Gastroesophageal sphincter (tissue), 4 donors: Measurements from ENCODE around the gene MED16. TPM values are rescaled to one million over a fixed set of nuclear protein-coding genes. Genes with fewer than 3 reads are reported as not detected.

Source experiments
- ATAC-seq: fragments of 150-250 bp; one replicate; pipeline ENCODE4 v1.9.1; 2016; ENCODE audit warnings: mild to moderate bottlenecking, moderate library complexity
- H3K27ac ChIP-seq, 4 donors: fragments of 200-600 bp; sonication (generic) in 3 of 4; 1 replicate in 3 of 4; 2 replicates in 1 of 4; pipeline ENCODE4 v1.5.1; 2016 to 2019
- H3K27me3 ChIP-seq: fragments of 200-600 bp; sonication (generic); one replicate; pipeline ENCODE4 v1.5.1; 2019
- H3K36me3 ChIP-seq, 2 donors: fragments of 200-600 bp; sonication (generic); one replicate each; pipeline ENCODE4 v1.5.1; 2019; ENCODE audit warnings: control low read depth in 1 of 2
- H3K4me1 ChIP-seq, 3 donors: fragments of 200-600 bp; sonication (generic); 1 replicate in 2 of 3; 2 replicates in 1 of 3; pipeline ENCODE4 v1.5.1; 2016 to 2019; ENCODE audit warnings: control low read depth in 2 of 3
- H3K4me3 ChIP-seq, 2 donors: fragments of 200-600 bp; sonication (generic); one replicate each; pipeline ENCODE4 v1.5.1; 2019; ENCODE audit warnings: mild to moderate bottlenecking in 1 of 2, moderate library complexity in 1 of 2
- H3K9me3 ChIP-seq, 3 donors: fragments of 200-600 bp; sonication (generic); one replicate each; pipeline ENCODE4 v1.5.1; 2017 to 2019; ENCODE audit warnings: control low read depth in 2 of 3
- EP300 ChIP-seq: sonication (generic); formaldehyde crosslinking; IDR thresholded peaks from one replicate; pipeline ENCODE4 v1.6.1; 2017; ENCODE audit warnings: antibody characterized with exemption, mild to moderate bottlenecking
- POLR2A ChIP-seq, 2 donors: fragments of 450-650 bp; IDR thresholded peaks; one replicate each; pipeline ENCODE4 v1.6.1; 2017; ENCODE audit warnings: antibody characterized with exemption in 2 of 2, mild to moderate bottlenecking in 2 of 2, moderate library complexity in 1 of 2
- POLR2AphosphoS5 ChIP-seq: sonication (generic); formaldehyde crosslinking; IDR thresholded peaks from one replicate; pipeline ENCODE4 v1.6.1; 2017; ENCODE audit warnings: antibody characterized with exemption
- WGBS, 2 donors: methylation state at CpG; one replicate each; pipeline ENCODE4 v1.1.5; 2018; ENCODE audit warnings: low coverage in 1 of 2; 5-methylcytosine and 5-hydroxymethylcytosine counted together
- total RNA-seq, 4 donors: library from RNA; depleted of rRNA; stranded (reverse); fragments of >200 nt; gene quantifications; one replicate each; pipeline ENCODE4 v1.1.0, GENCODE V29; 2016
- TF ChIP-seq, protein P1 (sequence below), 4 experiments: fragments of 200-600 bp in 2 of 4; fragments of 450-650 bp in 2 of 4; sonication (generic) in 1 of 4; IDR thresholded peaks; one replicate each; pipeline ENCODE4 v1.5.1; 2017 to 2019; ENCODE audit warnings: antibody characterized with exemption in 4 of 4, mild to moderate bottlenecking in 2 of 4, moderate library complexity in 2 of 4

Gene MED16
- total RNA-seq, 4 donors from 2014 or later = 20.2 to 40.3 (median 28.1) TPM

DNA sequence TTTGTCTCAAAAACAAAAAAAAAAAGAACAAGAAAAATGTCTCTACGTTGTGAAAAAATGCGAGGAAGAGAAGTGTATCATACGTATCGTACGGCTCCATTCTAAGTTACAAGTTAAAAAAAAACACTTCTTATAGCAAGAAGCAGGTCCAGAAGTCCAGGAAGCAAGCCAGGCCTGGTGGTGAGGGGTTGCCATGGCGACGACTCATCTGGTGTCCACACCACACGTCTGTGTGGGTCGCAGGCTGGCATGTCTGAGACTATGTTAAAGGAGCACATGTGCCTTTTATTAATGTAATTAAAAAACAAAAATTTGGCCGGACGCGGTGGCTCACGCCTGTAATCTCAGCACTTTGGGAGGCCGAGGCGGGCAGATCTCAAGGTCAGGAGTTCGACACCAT lies 5.9 kb downstream of the MED16 start:
- Histone ChIP-seq H3K4me1 (peaks cover 0 to 16% (median 3%) of the 10 kb centered on the region in 3 donors), H3K4me3 (no peak overlapping the region), H3K36me3 (peaks cover 0 to 90% of the 10 kb centered on the region in 2 donors), H3K27me3 (no peaks in the 10 kb centered on the region), H3K27ac (no peak overlapping the region), H3K9me3 (no peaks in the 10 kb centered on the region)
- no peak for ATAC-seq
- WGBS, 2 donors = 64 to 65% methylated on average over 11 of the region's 16 CpGs
- TF ChIP-seq POLR2AphosphoS5 (no peak), EP300 (no peak), POLR2A (IDR thresholded peaks at IDR 0.05) (no peak)
- TF ChIP-seq, protein P1, sequence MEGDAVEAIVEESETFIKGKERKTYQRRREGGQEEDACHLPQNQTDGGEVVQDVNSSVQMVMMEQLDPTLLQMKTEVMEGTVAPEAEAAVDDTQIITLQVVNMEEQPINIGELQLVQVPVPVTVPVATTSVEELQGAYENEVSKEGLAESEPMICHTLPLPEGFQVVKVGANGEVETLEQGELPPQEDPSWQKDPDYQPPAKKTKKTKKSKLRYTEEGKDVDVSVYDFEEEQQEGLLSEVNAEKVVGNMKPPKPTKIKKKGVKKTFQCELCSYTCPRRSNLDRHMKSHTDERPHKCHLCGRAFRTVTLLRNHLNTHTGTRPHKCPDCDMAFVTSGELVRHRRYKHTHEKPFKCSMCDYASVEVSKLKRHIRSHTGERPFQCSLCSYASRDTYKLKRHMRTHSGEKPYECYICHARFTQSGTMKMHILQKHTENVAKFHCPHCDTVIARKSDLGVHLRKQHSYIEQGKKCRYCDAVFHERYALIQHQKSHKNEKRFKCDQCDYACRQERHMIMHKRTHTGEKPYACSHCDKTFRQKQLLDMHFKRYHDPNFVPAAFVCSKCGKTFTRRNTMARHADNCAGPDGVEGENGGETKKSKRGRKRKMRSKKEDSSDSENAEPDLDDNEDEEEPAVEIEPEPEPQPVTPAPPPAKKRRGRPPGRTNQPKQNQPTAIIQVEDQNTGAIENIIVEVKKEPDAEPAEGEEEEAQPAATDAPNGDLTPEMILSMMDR (IDR thresholded peaks at IDR 0.05) = no peak

DNA sequence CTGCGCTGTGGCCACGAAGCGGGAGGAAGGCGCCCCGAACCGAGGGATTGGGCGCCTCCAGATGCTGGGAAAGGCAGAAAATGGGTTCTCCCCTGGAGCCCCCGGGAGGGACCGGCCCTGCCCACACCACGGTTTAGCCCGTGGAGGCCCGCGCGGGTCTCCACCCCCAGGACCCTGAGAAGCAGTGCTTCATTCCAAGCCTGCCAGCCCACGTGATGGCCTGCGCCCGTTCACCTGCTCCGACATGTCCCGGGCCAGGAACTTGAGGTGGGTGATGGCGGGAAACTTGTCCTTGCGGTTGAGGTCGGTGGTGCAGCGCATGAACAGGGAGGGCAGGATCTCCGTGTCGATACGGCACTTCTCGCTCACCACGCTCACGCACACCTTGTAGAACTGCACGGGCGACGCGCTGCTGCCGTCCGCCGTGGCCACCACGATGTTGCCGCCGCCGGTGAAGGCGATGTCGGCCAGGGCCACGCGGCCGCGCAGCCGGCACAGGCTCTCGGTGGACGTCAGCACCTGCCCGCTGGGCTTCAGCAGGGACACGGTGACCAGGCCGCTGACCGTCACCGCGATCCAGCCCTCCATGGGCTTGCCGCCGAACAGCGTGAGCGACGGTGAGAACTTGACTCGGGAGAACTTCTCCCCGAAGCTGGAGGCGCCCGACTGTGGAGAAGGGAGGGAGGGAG lies 7.3 kb downstream of the MED16 start:
- 80 to 96% methylated on average over 1 to 11 of the region's 64 CpGs for WGBS, 2 donors
- Histone ChIP-seq H3K27me3 (no peaks in the 10 kb centered on the region), H3K36me3 (peaks cover 0 to 100% of the 10 kb centered on the region in 2 donors), H3K4me3 (no peak overlapping the region), H3K27ac (no peak overlapping the region), H3K9me3 (no peaks in the 10 kb centered on the region), H3K4me1 (peaks cover 0 to 2% (median 0%) of the 10 kb centered on the region in 3 donors)
- TF ChIP-seq EP300 (no peak), POLR2A (IDR thresholded peaks at IDR 0.05) (no peak), POLR2AphosphoS5 (no peak)
- TF ChIP-seq, protein P1 (IDR thresholded peaks at IDR 0.05) = no peak
- no peak for ATAC-seq

DNA sequence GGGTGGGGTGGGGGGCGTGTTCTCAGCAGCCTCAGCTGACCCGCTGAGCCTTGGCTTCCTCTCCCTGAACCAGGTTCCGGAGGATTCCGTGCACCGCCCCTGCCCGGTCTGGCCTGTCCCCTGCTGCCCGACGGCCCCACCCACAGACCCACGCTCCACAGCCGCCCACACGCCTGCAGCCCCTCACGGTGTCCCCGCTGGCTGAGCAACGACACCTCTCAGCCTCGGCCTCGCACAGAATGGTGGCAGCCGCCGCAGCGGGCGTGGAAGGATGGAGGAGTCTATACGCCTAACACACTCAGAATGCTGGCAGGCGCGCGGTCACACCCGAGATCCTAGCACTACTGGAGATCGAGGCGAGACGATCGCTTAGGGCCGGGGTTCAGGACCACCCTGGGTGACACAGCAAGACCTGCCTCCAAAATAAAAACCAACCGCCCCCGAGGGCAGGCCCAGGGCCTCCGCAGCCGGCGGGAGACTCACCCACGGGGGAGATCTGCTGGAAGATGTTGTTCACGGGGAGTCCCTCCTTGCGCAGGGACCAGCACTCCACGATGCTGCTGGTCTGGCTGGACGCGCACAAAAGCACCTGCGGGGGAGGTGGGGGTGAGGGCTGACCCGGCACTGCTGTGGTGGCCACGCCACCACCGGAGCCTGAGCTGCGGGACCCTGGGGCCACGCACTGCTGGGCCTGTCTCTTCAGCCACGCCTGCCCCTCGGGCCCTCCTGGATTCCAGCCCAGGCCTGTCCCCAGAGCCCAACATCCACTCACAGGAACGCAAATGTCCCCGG lies 8.4 kb downstream of the MED16 start:
- Histone ChIP-seq H3K4me3 (no peak overlapping the region), H3K36me3 (peaks cover 0 to 100% of the 10 kb centered on the region in 2 donors), H3K9me3 (no peaks in the 10 kb centered on the region), H3K27me3 (no peaks in the 10 kb centered on the region), H3K27ac (no peak overlapping the region), H3K4me1 (no peaks in the 10 kb centered on the region)
- TF ChIP-seq EP300 = no peak
- no peak for TF ChIP-seq POLR2AphosphoS5
- TF ChIP-seq POLR2A (IDR thresholded peaks at IDR 0.05) = no peak
- TF ChIP-seq, protein P1 (IDR thresholded peaks at IDR 0.05) = no peak
- no peak for ATAC-seq
- WGBS, 2 donors = 84 to 93% methylated on average over 3 to 5 of the region's 51 CpGs

DNA sequence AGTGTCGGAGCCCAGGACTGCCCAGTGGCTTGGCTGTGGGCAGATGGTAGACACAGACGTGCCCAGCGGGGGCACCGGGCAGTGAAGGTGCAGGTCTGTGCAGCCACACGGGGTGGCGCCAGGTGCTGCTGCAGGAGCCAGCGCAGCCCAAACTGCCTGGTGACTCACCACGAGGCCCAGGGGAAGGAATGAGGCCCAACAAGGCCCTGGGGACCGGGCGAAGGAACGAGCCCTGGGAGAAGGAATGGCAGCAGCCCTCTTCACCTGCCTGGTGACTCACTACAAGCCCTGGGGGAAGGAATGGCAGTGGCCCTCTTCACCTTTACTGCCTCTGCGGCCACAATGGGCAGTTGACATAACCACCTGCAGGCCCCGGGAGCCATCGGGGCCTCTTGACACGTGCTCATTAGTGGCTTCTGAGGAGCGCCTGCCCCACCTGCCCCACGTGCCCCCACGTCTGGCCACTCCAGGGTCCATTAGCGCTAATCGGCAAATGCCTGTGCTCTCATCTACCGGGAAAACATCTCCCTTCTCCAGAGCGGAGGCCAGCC lies 9.3 kb downstream of the MED16 start:
- H3K27ac ChIP-seq = no peak overlapping the region
- H3K36me3 ChIP-seq = peaks cover 0 to 100% of the 10 kb centered on the region in 2 donors
- 89% methylated on average over 13 of the region's 22 CpGs; no CpG with 5 or more reads in 1 of the 2 donors for WGBS, 2 donors
- no peaks in the 10 kb centered on the region for H3K9me3 ChIP-seq
- H3K4me3 ChIP-seq = no peak overlapping the region
- no peak for ATAC-seq
- TF ChIP-seq, protein P1 (IDR thresholded peaks at IDR 0.05) = no peak
- TF ChIP-seq EP300 (no peak), POLR2AphosphoS5 (no peak), POLR2A (IDR thresholded peaks at IDR 0.05) (no peak)
- no peaks in the 10 kb centered on the region for H3K4me1 ChIP-seq
- no peaks in the 10 kb centered on the region for H3K27me3 ChIP-seq
